Measurements from ENCODE around the gene SETD1B.
"Not testable (repeated sequence)": the region's sequence is repeated elsewhere in the genome, so short reads cannot be mapped to it uniquely, and the experiment has no call there.

Gene SETD1B

DNA sequence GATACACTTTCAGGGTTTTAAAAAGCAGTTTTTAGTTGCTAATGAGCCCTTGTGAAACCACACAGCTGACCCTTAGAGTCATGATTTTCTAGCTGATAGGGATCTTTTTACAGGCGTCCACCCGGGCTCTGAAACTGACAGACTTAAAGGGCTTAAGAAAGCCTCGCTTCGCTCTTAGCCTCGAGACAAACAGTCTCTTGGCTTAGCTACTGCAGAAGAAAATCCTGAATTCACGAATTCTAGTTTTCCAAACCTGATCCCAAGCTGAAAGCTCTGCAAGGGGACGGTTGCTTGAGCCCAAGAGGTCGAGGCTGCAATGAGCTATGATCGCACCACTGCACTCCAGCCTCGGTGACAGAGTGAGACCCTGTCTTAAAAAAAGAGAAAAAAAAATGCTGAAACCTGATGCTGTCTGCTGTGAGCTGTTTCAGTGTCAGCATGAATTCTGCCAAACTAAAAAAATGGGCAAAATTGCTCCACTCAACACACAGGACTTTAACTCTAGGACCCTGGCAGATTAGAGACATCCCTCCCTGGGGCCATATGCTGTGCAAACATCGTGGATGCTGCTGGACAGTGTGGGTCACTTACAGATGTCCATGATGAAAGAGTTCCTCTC lies 57.9 kb downstream of the SETD1B start:
- DNase-seq, result no peak

DNA sequence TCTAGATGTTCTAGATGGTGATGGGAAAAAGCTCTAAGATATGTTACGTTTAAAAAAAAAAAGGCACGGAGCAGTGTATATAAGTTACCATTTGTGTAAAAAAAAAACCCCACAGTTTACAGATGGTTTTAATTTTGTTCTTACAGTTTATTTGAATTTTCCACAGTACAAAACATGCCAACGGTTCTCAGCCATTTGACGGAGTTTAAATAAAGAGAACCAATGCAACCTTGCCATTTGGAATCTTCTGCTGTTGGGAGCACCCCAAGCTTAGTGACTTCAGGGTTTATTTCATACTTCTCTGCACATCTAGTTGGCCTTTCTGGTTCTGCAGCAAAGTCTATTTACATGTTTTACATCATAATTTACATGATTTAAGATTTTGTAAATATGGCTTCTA lies 62.5 kb downstream of the SETD1B start:
- no peak for DNase-seq

- not testable (repeated sequence) for DNase-seq
These were observed 65.4 kb downstream of the SETD1B start for GRCh38 chr12:121869229-121869628.

- DNase-seq, result no peak
These were observed 67.7 kb downstream of the SETD1B start for GRCh38 chr12:121871467-121871866.

DNA sequence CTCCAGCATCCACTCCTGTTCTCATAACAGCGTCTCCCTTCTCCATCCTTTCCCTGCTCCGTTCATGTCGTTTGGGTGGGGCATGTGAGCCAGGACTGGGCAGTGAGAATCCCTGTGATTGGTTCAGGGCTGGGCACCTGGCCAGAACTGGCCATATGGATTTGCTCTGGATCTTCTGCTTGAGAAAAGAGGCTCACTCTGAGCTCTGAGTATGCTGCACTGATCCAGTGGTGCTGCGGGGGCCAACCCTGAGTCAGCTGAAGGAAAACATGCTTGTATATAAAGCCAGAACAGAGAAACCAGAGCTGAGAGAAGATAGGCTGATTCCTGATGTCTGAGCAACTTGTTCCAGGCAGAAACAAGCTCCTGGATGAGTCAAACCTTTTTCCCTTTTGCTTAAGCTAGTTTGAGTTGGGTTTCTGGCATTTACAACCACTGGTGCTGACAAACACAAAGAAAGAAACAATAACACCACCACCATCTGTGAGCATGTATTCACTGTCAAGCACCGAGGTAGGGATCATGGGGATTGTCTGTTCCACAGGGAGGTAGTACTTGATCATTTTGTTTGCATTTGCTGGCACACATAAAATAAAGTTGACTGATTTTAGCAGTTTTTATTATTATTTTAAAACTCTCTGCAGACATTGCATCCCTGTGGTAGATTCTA lies 68.9 kb downstream of the SETD1B start:
- DNase-seq, result no peak

DNA sequence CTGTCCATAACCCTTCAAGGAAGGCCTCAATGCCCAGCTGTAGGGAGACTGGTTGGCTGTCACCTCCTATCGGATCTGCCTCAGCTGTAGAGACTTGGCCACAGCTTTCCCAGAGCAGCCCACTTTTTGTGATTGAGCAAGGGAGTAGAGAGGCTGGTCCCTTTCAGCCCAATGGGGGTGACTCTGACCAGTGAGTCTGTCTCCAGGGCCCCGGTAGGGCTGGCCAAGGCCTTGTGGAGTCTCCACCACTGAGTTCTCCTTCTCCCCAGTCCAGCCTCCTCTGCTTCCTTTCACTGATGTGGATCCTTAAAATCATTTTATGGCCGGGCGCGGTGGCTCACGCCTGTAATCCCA lies 69.4 kb downstream of the SETD1B start:
- DNase-seq, result no peak

DNA sequence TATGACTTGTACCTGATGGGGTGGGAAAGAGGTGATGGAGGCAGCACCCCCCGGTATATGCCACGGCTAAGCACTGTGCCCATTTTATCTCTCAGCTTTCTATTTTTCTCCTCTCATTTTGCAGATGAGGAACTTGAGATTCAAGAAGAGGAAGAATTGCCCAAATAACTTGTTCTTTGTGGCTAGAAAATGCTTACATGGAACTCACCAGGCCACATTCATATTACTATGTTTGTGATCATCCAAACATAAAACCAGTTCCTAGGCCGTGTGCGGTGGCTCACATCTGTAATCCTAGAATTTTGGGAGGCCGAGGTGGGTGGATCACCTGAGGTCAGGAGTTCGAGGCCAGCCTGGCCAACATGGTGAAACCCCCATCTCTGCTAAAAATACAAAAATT lies 70.3 kb downstream of the SETD1B start:
- no peak for DNase-seq

DNA sequence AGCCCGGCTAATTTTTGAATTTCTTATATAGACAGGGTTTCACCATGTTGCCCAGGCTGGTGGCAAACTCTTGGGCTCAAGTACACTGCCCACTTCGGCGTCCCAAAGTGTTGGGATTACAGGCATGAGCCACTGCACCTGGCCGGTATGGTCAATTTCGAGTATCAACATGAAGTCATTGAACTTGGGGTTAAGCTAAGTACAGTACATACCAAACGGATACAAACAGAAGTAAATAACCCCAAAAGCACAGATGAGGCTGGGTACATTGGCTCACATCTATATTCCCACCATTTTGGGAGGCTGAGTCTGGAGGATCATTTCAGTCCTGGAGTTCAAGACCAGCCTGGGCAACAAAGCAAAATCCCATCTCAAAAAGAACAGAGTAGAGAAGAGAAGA lies 71.8 kb downstream of the SETD1B start:
- no peak for DNase-seq

DNA sequence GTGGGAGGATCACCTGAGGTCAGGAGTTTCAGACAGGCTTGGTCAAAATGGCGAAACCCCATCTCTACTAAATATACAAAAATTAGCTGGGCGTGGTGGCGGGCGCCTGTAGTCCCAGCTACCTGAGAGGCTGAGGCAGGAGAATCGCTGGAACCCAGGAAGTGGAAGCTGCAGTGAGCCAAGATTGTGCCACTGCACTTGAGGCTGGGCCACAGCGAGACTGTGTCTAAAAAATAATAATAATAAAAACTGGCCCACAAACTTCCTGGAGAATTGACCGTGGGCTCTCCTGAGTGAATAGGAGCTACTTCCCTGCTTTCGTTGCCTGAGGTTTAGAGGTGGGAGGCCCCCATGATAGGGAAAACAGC lies 72.3 kb downstream of the SETD1B start:
- DNase-seq, result not testable (repeated sequence)

Data from activated effector memory CD4-positive, alpha-beta T cell treated with Interleukin-2 at 50 U/mL for 16 hours (primary cell).